ENCODE results near the gene TLL2.

The TLL2 gene

GRCh38 chr10:96421995-96422394 is 91.7 kb downstream of the TLL2 start:
- no peak for DNase-seq (ENCODE audit: low read depth in 2 of 2)

GRCh38 chr10:96420228-96421009 is 93.3 kb downstream of the TLL2 start:
- DNase-seq (ENCODE audit: low read depth in 2 of 2) = no peak

GRCh38 chr10:96419351-96419750 is 94.4 kb downstream of the TLL2 start:
- no peak for DNase-seq (ENCODE audit: low read depth in 2 of 2)

- DNase-seq (ENCODE audit: low read depth in 2 of 2) = no peak
Measured at GRCh38 chr10:96418582-96418981, 95.1 kb downstream of the TLL2 start.

- DNase-seq (ENCODE audit: low read depth in 2 of 2) = no peak
Measured at GRCh38 chr10:96417441-96417840, 96.3 kb downstream of the TLL2 start.

- DNase-seq (ENCODE audit: low read depth in 2 of 2) = no peak
Measured at GRCh38 chr10:96416643-96417042, 97.1 kb downstream of the TLL2 start.

GRCh38 chr10:96415891-96416554 is 97.7 kb downstream of the TLL2 start:
- no peak for DNase-seq (ENCODE audit: low read depth in 2 of 2)

GRCh38 chr10:96415150-96415890 is 98.4 kb downstream of the TLL2 start:
- DNase-seq (ENCODE audit: low read depth in 2 of 2) = no peak

GRCh38 chr10:96414303-96414702 is 99.4 kb downstream of the TLL2 start:
- DNase-seq (ENCODE audit: low read depth in 2 of 2) = no peak

- DNase-seq (ENCODE audit: low read depth in 2 of 2) = no peak
Measured at GRCh38 chr10:96413151-96413787, 100.5 kb downstream of the TLL2 start.

- no peak for DNase-seq (ENCODE audit: low read depth in 2 of 2)
Measured at GRCh38 chr10:96411716-96412320, 101.9 kb downstream of the TLL2 start.

GRCh38 chr10:96410296-96410695 is 103.4 kb downstream of the TLL2 start:
- no peak for DNase-seq (ENCODE audit: low read depth in 2 of 2)

GRCh38 chr10:96408201-96408600 is 105.5 kb downstream of the TLL2 start:
- DNase-seq (ENCODE audit: low read depth in 2 of 2) = no peak

- DNase-seq (ENCODE audit: low read depth in 2 of 2) = no peak
Measured at GRCh38 chr10:96407560-96408069, 106.1 kb downstream of the TLL2 start.

- DNase-seq (ENCODE audit: low read depth in 2 of 2) = no peak
Measured at GRCh38 chr10:96406091-96406490, 107.6 kb downstream of the TLL2 start.

GRCh38 chr10:96402417-96403305 is 111.1 kb downstream of the TLL2 start:
- DNase-seq (ENCODE audit: low read depth in 2 of 2) = no peak

- DNase-seq (ENCODE audit: low read depth in 2 of 2) = no peak
Measured at GRCh38 chr10:96401036-96401435, 112.7 kb downstream of the TLL2 start.

- DNase-seq (ENCODE audit: low read depth in 2 of 2) = no peak
Measured at GRCh38 chr10:96400465-96400864, 113.3 kb downstream of the TLL2 start.

- no peak for DNase-seq (ENCODE audit: low read depth in 2 of 2)
Measured at GRCh38 chr10:96397902-96398301, 115.8 kb downstream of the TLL2 start.
